ENCODE data around the gene RETREG2. TPM values are rescaled to one million over a fixed set of nuclear protein-coding genes. Genes with fewer than 3 reads are reported as not detected.

Gene RETREG2
- total and polyA plus RNA-seq, 2 of the 8 experiments (the other 6 are each of a cell fraction or from before 2014, with no cell fraction given) = 51.3 to 67.4 TPM

DNA sequence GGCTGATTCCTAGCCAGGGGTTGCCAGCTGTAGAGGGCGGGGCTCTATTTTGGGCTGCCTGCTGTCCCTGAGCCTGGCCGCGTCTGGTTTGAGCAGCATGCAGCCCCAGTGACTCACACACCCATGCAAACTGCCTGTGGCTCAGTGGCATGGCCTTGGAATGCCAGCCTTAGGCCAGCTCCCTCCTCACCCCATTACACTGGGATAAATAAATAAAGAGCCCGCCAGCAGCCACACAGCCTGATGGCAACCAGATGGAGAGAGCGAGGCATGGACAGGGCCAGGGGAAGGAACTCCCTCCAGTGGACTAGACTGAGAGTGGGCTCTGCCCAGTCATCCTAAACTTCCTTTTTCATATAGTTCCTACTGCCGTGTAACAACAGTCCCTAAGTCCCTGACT, 35.7 kb upstream of the RETREG2 start (continued):
- no peak for TF ChIP-seq CHD7 (IDR thresholded peaks at IDR 0.05; ENCODE audit: insufficient replicate concordance, low read length)
- TF ChIP-seq CHD2 (IDR thresholded peaks at IDR 0.05; ENCODE audit: low read length) = no peak
- no peak for TF ChIP-seq ATF3 (IDR thresholded peaks at IDR 0.05; ENCODE audit: insufficient read depth, low read depth, low read length)
- no peak for TF ChIP-seq CEBPB (IDR thresholded peaks at IDR 0.05; ENCODE audit: low read depth, low read length)

Measured in H1 (cell line).